PC-9 (cell line): Measurements from ENCODE around the gene SLC9A9. TPM values are rescaled to one million over a fixed set of nuclear protein-coding genes. Genes with fewer than 3 reads are reported as not detected.

Experiments used
- BruUV-seq: library from RNA; stranded (reverse); fragments of 400-500 nt; replicated peaks from 2 replicates; lab custom pipeline; 2021; lab: Mats Ljungman, UMichigan
- CTCF ChIA-PET: fragments of 300-600 bp; sonication (Branson Sonifier 250); formaldehyde crosslinking; loops from one replicate; lab custom pipeline; 2022; ENCODE audit warnings: antibody characterized with exemption; lab: Charles Lee
- POLR2A ChIA-PET: fragments of 300-600 bp; sonication (Branson Sonifier 250); formaldehyde crosslinking; loops from one replicate; lab custom pipeline; 2022; ENCODE audit warnings: antibody characterized with exemption; ENCODE audit not compliant: unreplicated experiment; lab: Charles Lee
- DNase-seq, 2 experiments: peaks; one replicate each; pipeline versions ENCODE4 v3.0.0 to v3.0.0-alpha.2; 2015 to 2022; ENCODE audit warnings: mixed read lengths in 1 of 2
- H2AFZ ChIP-seq: fragments of 200-600 bp; sonication (generic); 2 replicates; pipeline ENCODE4 v1.8.1; 2017; ENCODE audit warnings: antibody characterized with exemption
- H3F3A ChIP-seq: fragments of 200-600 bp; sonication (generic); 2 replicates; pipeline ENCODE4 v1.8.1; 2017; ENCODE audit warnings: antibody characterized with exemption, mild to moderate bottlenecking, low read depth; ENCODE audit not compliant: insufficient read depth
- H3K27ac ChIP-seq: fragments of 200-600 bp; sonication (generic); 2 replicates; pipeline ENCODE4 v1.6.1; 2016; ENCODE audit warnings: mixed run types
- H3K27me3 ChIP-seq: fragments of 200-600 bp; sonication (generic); 2 replicates; pipeline ENCODE4 v1.6.1; 2016; ENCODE audit warnings: low read depth, mixed run types; ENCODE audit not compliant: insufficient read depth
- H3K36me3 ChIP-seq: fragments of 200-600 bp; sonication (generic); 2 replicates; pipeline ENCODE4 v1.6.1; 2016; ENCODE audit warnings: low read depth, mixed run types
- H3K4me1 ChIP-seq: fragments of 200-600 bp; sonication (generic); replicated peaks from 2 replicates; pipeline ENCODE4 v1.6.1; 2016; ENCODE audit warnings: mixed run types; ENCODE audit not compliant: insufficient read depth
- H3K4me2 ChIP-seq: fragments of 200-600 bp; sonication (generic); 2 replicates; pipeline ENCODE4 v1.6.1; 2017; ENCODE audit warnings: mixed run types
- H3K4me3 ChIP-seq: fragments of 200-600 bp; sonication (generic); 2 replicates; pipeline ENCODE4 v1.6.1; 2016; ENCODE audit warnings: mixed run types
- H3K79me2 ChIP-seq: fragments of 200-600 bp; sonication (generic); 2 replicates; pipeline ENCODE4 v1.6.1; 2017; ENCODE audit warnings: low read depth, mixed run types
- H3K9me2 ChIP-seq: fragments of 200-600 bp; sonication (generic); 2 replicates; pipeline ENCODE4 v1.8.1; 2017; ENCODE audit warnings: mild to moderate bottlenecking; ENCODE audit not compliant: insufficient read depth
- H3K9me3 ChIP-seq: fragments of 200-600 bp; sonication (generic); 2 replicates; pipeline ENCODE4 v1.8.1; 2016; ENCODE audit warnings: low read depth; ENCODE audit not compliant: insufficient read depth
- H4K20me1 ChIP-seq: fragments of 200-600 bp; sonication (generic); 2 replicates; pipeline ENCODE4 v1.8.1; 2017; ENCODE audit not compliant: insufficient read depth
- EZH2 ChIP-seq: fragments of 200-600 bp; sonication (generic); IDR thresholded peaks from 2 replicates; pipeline ENCODE4 v1.8.0; 2017; ENCODE audit warnings: antibody characterized with exemption, low read depth
- intact Hi-C: fragments of 100-400 bp; cut with micrococcal nuclease; formaldehyde crosslinking; loops from one replicate; pipeline ENCODE4 v1.10.0; 2022; ENCODE audit not compliant: unreplicated experiment
- total RNA-seq: library from RNA; stranded (reverse); gene quantifications from 2 replicates; pipeline ENCODE4 v1.2.3, GENCODE V29; 2021
- TF ChIP-seq, protein P1 (sequence below): fragments of 200-600 bp; sonication (generic); conservative IDR thresholded peaks from 2 replicates; pipeline ENCODE4 v1.6.1; 2017; ENCODE audit warnings: mixed run types, antibody characterized with exemption, mild to moderate bottlenecking, moderate library complexity

SLC9A9 gene
- total RNA-seq, 1 experiment from 2014 or later: 1.7 TPM

DNA sequence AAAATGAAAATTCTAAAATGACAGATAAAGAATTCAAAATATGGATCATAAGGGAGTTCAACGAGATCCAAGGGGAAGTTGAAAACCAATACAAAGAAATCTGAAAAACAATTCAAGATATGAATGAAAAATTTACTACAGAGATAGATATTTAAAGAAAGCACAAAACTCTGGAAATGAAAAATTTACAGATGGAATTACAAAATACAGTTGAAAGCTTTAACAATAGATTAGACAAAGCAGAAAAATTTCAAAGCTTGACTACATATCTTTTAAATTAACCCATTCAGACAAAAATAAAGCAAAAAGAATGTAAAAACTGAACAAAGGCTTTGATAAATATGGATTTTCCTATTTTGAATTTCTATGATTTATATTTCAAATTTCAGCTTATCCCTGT, 211.1 kb downstream of the SLC9A9 start:
- no peak overlapping the region for H2AFZ ChIP-seq
- no peak overlapping the region for H3K27ac ChIP-seq
- H3K4me3 ChIP-seq: no peak overlapping the region
- H3K79me2 ChIP-seq: no peaks in the 10 kb centered on the region
- TF ChIP-seq EZH2: no peak
- TF ChIP-seq, protein P1, sequence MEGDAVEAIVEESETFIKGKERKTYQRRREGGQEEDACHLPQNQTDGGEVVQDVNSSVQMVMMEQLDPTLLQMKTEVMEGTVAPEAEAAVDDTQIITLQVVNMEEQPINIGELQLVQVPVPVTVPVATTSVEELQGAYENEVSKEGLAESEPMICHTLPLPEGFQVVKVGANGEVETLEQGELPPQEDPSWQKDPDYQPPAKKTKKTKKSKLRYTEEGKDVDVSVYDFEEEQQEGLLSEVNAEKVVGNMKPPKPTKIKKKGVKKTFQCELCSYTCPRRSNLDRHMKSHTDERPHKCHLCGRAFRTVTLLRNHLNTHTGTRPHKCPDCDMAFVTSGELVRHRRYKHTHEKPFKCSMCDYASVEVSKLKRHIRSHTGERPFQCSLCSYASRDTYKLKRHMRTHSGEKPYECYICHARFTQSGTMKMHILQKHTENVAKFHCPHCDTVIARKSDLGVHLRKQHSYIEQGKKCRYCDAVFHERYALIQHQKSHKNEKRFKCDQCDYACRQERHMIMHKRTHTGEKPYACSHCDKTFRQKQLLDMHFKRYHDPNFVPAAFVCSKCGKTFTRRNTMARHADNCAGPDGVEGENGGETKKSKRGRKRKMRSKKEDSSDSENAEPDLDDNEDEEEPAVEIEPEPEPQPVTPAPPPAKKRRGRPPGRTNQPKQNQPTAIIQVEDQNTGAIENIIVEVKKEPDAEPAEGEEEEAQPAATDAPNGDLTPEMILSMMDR: no peak
- H3K27me3 ChIP-seq: no peaks in the 10 kb centered on the region
- CTCF ChIA-PET: no interaction called here
- no peaks in the 10 kb centered on the region for H3K4me1 ChIP-seq
- no peaks in the 10 kb centered on the region for H3K9me3 ChIP-seq
- H3F3A ChIP-seq: no peaks in the 10 kb centered on the region
- DNase-seq: no peak
- POLR2A ChIA-PET: no interaction called here
- no TSS peak for BruUV-seq
- H3K9me2 ChIP-seq: no peaks in the 10 kb centered on the region
- intact Hi-C loops: no loop called here
- no peaks in the 10 kb centered on the region for H3K36me3 ChIP-seq
- no peaks in the 10 kb centered on the region for H4K20me1 ChIP-seq
- no peak overlapping the region for H3K4me2 ChIP-seq

DNA sequence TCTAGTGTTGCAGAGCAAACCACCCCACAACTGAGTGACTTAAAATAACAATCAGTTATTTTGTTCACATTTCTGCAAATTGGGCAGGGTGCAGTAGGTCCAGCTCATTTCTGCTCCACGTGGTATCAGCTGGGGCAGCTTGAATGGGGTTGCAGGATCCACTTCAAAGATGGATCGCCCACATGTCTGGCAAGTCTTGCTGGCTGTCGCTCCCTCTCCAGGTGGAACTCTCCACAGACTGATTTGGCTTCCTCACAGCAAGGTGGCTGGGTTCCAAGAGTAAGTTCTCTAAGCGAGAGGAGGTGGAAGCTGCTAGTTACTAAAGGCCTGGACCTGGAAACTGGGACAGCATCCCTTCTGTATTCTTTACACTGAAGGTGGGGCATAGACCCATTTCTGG, 213.3 kb downstream of the SLC9A9 start:
- H3K36me3 ChIP-seq: no peaks in the 10 kb centered on the region
- H3K27ac ChIP-seq: no peak overlapping the region
- no peak for DNase-seq
- intact Hi-C loops: no loop called here
- H3K27me3 ChIP-seq: no peaks in the 10 kb centered on the region
- H3K79me2 ChIP-seq: no peaks in the 10 kb centered on the region
- CTCF ChIA-PET: no interaction called here
- H3F3A ChIP-seq: no peaks in the 10 kb centered on the region
- no peaks in the 10 kb centered on the region for H3K4me1 ChIP-seq
- H3K4me3 ChIP-seq: no peak overlapping the region
- H3K9me2 ChIP-seq: no peaks in the 10 kb centered on the region
- TF ChIP-seq EZH2: no peak
- TF ChIP-seq, protein P1: no peak
- BruUV-seq: no TSS peak
- no peak overlapping the region for H2AFZ ChIP-seq
- POLR2A ChIA-PET: no interaction called here
- no peak overlapping the region for H3K4me2 ChIP-seq
- no peaks in the 10 kb centered on the region for H4K20me1 ChIP-seq
- no peaks in the 10 kb centered on the region for H3K9me3 ChIP-seq

DNA sequence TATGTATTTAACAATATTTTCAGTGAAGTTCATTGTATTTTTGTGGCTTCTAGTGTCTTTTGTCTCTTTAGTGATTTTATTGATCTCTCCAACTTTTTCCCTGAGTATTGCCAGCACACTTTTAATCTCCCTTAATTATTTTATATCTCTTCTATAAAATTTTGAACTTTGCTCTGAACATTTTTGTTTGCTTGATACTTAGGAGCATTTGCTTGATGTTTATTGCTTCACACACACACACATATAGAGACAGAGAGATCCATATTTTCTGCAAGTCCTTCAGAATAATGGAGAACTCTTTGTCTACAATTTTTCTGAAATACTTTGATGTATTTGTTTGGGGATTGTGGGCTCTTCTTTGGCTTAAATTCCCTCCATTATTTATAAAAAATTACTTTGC, 213.8 kb downstream of the SLC9A9 start:
- Histone ChIP-seq H3K27me3 (no peaks in the 10 kb centered on the region), H3K36me3 (no peaks in the 10 kb centered on the region), H3F3A (no peaks in the 10 kb centered on the region), H2AFZ (no peak overlapping the region), H3K4me3 (no peak overlapping the region), H3K27ac (no peak overlapping the region), H4K20me1 (no peaks in the 10 kb centered on the region), H3K4me2 (no peak overlapping the region), H3K4me1 (no peaks in the 10 kb centered on the region), H3K79me2 (no peaks in the 10 kb centered on the region), H3K9me2 (no peaks in the 10 kb centered on the region), H3K9me3 (no peaks in the 10 kb centered on the region)
- ChIA-PET POLR2A (no interaction called here), CTCF (no interaction called here)
- no TSS peak for BruUV-seq
- intact Hi-C loops: no loop called here
- no peak for DNase-seq
- TF ChIP-seq, protein P1: no peak
- no peak for TF ChIP-seq EZH2
